Measurements from ENCODE around the gene SUSD4. TPM values are rescaled to one million over a fixed set of nuclear protein-coding genes. Genes with fewer than 3 reads are reported as not detected.

Gene SUSD4, protein sequence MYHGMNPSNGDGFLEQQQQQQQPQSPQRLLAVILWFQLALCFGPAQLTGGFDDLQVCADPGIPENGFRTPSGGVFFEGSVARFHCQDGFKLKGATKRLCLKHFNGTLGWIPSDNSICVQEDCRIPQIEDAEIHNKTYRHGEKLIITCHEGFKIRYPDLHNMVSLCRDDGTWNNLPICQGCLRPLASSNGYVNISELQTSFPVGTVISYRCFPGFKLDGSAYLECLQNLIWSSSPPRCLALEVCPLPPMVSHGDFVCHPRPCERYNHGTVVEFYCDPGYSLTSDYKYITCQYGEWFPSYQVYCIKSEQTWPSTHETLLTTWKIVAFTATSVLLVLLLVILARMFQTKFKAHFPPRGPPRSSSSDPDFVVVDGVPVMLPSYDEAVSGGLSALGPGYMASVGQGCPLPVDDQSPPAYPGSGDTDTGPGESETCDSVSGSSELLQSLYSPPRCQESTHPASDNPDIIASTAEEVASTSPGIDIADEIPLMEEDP
- total RNA-seq (2022; extraction: Qiagen RNA extraction; ENCODE audit: low read depth) = 0.19 to 0.79 TPM (median 0.72 TPM) in 5 replicates

DNA sequence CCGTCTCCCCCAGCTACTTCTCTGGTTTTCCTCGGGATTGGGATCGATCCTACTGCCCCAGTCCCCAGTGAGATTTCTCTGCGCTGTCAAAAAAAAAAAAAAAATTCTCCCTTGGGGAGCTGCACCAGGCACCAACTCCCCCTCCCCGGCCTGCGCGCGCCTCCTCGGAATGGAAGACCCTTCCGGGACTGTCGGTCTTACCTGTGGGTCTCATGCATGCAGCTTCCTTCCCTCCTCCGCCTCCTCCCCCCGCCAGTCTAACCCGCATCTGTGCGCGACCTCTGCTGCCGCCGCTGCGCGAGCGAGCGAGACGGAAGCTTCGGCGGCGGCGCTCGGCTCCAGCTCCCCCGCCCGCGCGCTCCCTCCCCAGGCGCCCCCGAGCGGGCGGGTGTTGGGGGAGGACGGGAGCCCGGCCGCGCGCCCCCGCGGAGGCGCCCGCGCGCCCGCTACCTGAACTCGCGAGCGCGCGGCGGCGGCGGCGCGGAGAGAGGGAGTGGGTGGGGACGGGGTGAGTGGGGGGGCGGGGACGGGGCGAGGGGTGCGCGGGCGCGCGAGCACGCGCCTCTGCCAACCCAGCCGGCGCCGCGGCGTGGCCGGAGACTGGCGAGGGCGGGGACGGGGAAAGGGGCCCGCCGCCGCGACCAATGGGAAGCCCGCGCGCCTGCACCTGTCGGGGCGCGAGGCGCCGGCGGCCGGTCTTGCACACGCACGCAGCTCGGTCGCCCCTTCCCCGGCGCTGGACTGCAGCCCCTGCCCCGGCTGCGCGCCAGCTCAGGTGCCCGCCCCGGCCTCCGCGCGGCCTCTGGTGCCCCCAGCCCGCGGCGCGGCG is at the start of gene SUSD4:
Gene SUSD4, minus strand, starts transcription at position 321 of the 829 bp plus-strand sequence. CDS start 751 bp downstream, outside the sequence.

DNA sequence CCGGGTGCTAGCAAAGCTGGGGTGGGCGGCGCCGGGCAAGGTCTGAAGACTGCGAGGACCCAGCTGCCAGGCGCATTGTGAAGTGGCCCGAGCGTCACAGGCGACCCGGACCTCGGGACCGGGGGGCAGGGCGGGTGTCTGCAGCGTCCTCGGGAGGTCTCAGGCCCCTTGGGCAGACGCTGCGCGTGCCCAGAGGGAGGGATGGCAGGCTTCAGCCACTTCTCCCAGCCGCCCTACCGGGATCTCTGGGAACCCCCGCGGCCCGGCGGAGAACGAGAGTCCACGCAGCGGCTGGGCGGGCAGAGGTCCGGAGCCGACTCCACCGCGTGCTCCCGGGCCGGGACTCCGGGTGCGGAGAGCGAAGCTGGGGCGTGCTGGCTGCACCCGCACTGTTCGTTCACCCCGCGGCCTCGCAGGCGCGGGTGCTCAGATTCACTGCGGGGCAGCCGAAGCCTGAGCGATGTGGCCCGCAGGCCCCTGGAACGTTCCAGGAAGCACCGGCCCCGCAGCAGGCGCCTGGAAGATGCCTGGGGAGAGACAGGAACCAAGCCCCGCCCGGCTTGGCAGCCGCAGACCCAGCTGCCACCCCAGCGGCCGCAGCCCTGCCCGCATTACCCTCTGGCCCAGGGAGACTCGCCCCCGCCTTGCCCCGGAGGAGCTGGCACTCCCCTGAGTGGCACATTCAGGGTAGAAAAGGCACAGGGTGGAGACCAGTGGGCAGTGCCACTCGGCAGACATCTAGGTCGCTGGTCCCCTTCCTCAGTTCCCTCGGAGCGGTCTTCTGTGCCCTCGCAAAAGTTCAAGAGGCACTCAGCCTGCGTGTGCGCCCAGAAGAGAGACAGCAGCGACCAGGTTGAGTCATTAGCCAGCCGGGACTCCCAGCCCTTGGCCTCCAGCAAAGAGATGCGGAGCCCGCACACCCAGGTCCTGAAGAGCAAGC is 29.6 kb upstream of the SUSD4 start, which contains the start of gene CCDC185:
Gene CCDC185, plus strand, starts transcription at position 141 of the 940 bp plus-strand sequence. Its CDS starts 61 bp downstream, at position 202.

Other genes with a start within 250 kb of the SUSD4 start
- 0.09 to 0.49 TPM (median 0.18 TPM) in 4 of 5 replicates, not detected in the other for gene TLR5, start 220.9 kb downstream of the SUSD4 start, total RNA-seq (2022; extraction: Qiagen RNA extraction; ENCODE audit: low read depth)
- 0.07 to 0.12 TPM in 2 of 5 replicates, not detected in the others for gene CCDC185, start 29.2 kb upstream of the SUSD4 start, total RNA-seq (2022; extraction: Qiagen RNA extraction; ENCODE audit: low read depth)